SK-N-MC (cell line): ENCODE results near the gene ORC3.

Experiments used
- EZH2 ChIP-seq: fragments of 200-600 bp; sonication (generic); IDR thresholded peaks from one replicate; pipeline ENCODE4 v1.6.1; 2017; ENCODE audit warnings: antibody characterized with exemption
- FOXP2 ChIP-seq: optimal IDR thresholded peaks from 2 replicates; pipeline ENCODE3; 2011; ENCODE audit warnings: mild to moderate bottlenecking, moderate library complexity; ENCODE audit not compliant: insufficient read depth; ENCODE audit errors: extremely low read length, control extremely low read depth
- POLR2AphosphoS5 ChIP-seq: IDR thresholded peaks from 2 replicates; pipeline ENCODE4 v1.6.1; 2012; ENCODE audit warnings: mild to moderate bottlenecking, low read depth, low read length, borderline replicate concordance

GRCh38 chr6:87586371-87587077, 3.4 kb upstream of the ORC3 start:
- no peak for TF ChIP-seq EZH2
- TF ChIP-seq POLR2AphosphoS5 = no peak
- TF ChIP-seq FOXP2 = no peak
